ENCODE results near the gene ADGRG6. TPM values are rescaled to one million over a fixed set of nuclear protein-coding genes. Genes with fewer than 3 reads are reported as not detected.
"Not testable (repeated sequence)": the region's sequence is repeated elsewhere in the genome, so short reads cannot be mapped to it uniquely, and the experiment has no call there.

The ADGRG6 gene
- total and polyA plus RNA-seq, 9 of the 15 experiments (the other 6 are each of a cell fraction or from before 2014, with no cell fraction given), result under 0.01 to 0.11 (median 0.05) TPM; not detected in 5

GRCh38 chr6:142448091-142448729 is 146.4 kb downstream of the ADGRG6 start (continued):
- TF ChIP-seq ZBTB9 (CRISPR knock-in tag; IDR thresholded peaks at IDR 0.05) (no peak), POLR2A (conservative IDR thresholded peaks at IDR 0.05) (no peak), POLR2H (tag; IDR thresholded peaks at IDR 0.05; ENCODE audit: low read depth) (no peak), ARID1B (IDR thresholded peaks at IDR 0.05) (no peak), MYC (IDR thresholded peaks at IDR 0.05; ENCODE audit: low read depth, low read length) (no peak), MYC (CRISPR knock-in tag; IDR thresholded peaks at IDR 0.05; ENCODE audit: borderline replicate concordance, low read depth) (no peak)

DNA sequence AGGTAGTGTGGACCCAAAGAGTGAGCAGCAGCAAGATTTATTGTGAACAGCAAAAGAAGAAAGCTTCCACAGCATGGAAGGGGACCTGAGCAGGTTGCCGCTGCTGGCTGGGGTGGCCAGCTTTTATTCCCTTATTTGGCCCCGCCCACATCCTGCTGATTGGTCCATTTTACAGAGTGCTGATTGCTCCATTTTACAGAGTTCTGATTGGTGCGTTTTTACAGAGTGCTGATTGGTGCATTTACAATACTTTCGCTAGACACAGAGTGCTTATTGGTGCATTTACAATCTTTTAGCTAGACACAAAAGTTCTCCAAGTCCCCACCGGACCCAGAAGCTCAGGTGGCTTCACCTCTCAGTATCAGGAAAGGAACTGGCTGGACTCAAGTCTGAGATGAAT is 149.0 kb downstream of the ADGRG6 start:
- H3K9me1 ChIP-seq (ENCODE audit: control insufficient read depth, insufficient read depth, low read length); H3K4me3 ChIP-seq; CTCF ChIA-PET (ENCODE audit: low intra/inter-chr PET ratio); in situ Hi-C loops (cut with MboI); BruUV-seq (replicated peaks); H3K36me3 ChIP-seq (ENCODE audit: control insufficient read depth, insufficient read depth, low read length); H3K9me3 ChIP-seq (replicated peaks; ENCODE audit: control insufficient read depth, insufficient read depth, low read depth, low read length); DNase-seq (ENCODE audit: extremely low read depth in 1 of 4, low spot score in 3 of 4); H3K27ac ChIP-seq (ENCODE audit: extremely low read depth, low read depth, low read length); H4K20me1 ChIP-seq (replicated peaks; ENCODE audit: control insufficient read depth, insufficient read depth, low read length); ATAC-seq; FAIRE-seq; POLR2A ChIA-PET; H3K4me2 ChIP-seq (ENCODE audit: insufficient read depth, low read length); H3K4me1 ChIP-seq (replicated peaks in 1 of 2; ENCODE audit: control insufficient read depth in 2 of 2, insufficient read depth in 2 of 2, low read length in 2 of 2); H3K27me3 ChIP-seq (ENCODE audit: control insufficient read depth in 2 of 2, insufficient read depth in 2 of 2, low read length in 2 of 2); H3K9ac ChIP-seq (ENCODE audit: insufficient read depth in 1 of 2, low read depth in 2 of 2, low read length in 2 of 2); H2AFZ ChIP-seq (ENCODE audit: low read depth, low read length); intact Hi-C loops (cut with micrococcal nuclease); H3K79me2 ChIP-seq (ENCODE audit: control insufficient read depth, insufficient read depth, low read length): not testable (repeated sequence)
- TF ChIP-seq RBM25 (IDR thresholded peaks at IDR 0.05; ENCODE audit: low read depth, low read length, severe bottlenecking) (peak; percentile 19), NFYB (IDR thresholded peaks at IDR 0.05; ENCODE audit: extremely low read depth, insufficient read length) (peak; percentile 57)
- WGBS (ENCODE audit: insufficient coverage, low coverage, missing lambda C conversion rate), result 4% methylated on average over 5 of the region's 5 CpGs
